HUES64 (cell line): ENCODE measurements around the gene EPC2.
"Not testable (repeated sequence)": the region's sequence is repeated elsewhere in the genome, so short reads cannot be mapped to it uniquely, and the experiment has no call there.

Experiments
- H3K27ac ChIP-seq: 2 replicates; pipeline ENCODE4 v1.7.0; 2013; ENCODE audit warnings: low read depth, low read length, inconsistent platforms
- H3K27me3 ChIP-seq: 2 replicates; pipeline ENCODE4 v1.6.1; 2013; ENCODE audit warnings: mild to moderate bottlenecking, low read length; ENCODE audit not compliant: insufficient read depth
- H3K36me3 ChIP-seq: 2 replicates; pipeline ENCODE4 v1.6.1; 2013; ENCODE audit warnings: mild to moderate bottlenecking, low read length; ENCODE audit not compliant: insufficient read depth
- H3K4me1 ChIP-seq: 2 replicates; pipeline ENCODE4 v1.6.1; 2013; ENCODE audit warnings: mild to moderate bottlenecking, low read length, moderate library complexity; ENCODE audit not compliant: insufficient read depth
- H3K4me3 ChIP-seq: 2 replicates; pipeline ENCODE4 v1.5.1; 2013; ENCODE audit warnings: mild to moderate bottlenecking, low read length, moderate library complexity
- H3K9ac ChIP-seq: 2 replicates; pipeline ENCODE4 v1.6.1; 2013; ENCODE audit warnings: mild to moderate bottlenecking, low read depth, low read length
- H3K9me3 ChIP-seq: 2 replicates; pipeline ENCODE4 v1.6.1; 2013; ENCODE audit warnings: low read depth, low read length; ENCODE audit not compliant: insufficient read depth
- WGBS: fragments of 150-250, 120-280 bp; methylation state at CpG from one replicate; pipeline ENCODE4 v1.1.7; 2013; ENCODE audit warnings: missing lambda C conversion rate; 5-methylcytosine and 5-hydroxymethylcytosine counted together

The EPC2 gene

GRCh38 chr2:148656516-148656915 is 12.0 kb downstream of the EPC2 start:
- H3K27me3 ChIP-seq = no peaks in the 10 kb centered on the region
- H3K9me3 ChIP-seq = no peaks in the 10 kb centered on the region
- no peaks in the 10 kb centered on the region for H3K36me3 ChIP-seq
- H3K9ac ChIP-seq = no peak overlapping the region
- no peak overlapping the region for H3K4me3 ChIP-seq
- H3K27ac ChIP-seq = no peak overlapping the region
- 96% methylated on average over 1 of the region's 1 CpG for WGBS
- H3K4me1 ChIP-seq = peaks cover 41% of the 10 kb centered on the region

- Histone ChIP-seq H3K27ac (no peak overlapping the region), H3K4me1 (peaks cover 20% of the 10 kb centered on the region), H3K9me3 (no peaks in the 10 kb centered on the region), H3K27me3 (no peaks in the 10 kb centered on the region), H3K4me3 (no peak overlapping the region), H3K9ac (no peak overlapping the region), H3K36me3 (no peaks in the 10 kb centered on the region)
- WGBS = 83% methylated on average over 2 of the region's 2 CpGs
Observed at GRCh38 chr2:148658807-148659722, 14.5 kb downstream of the EPC2 start.

DNA sequence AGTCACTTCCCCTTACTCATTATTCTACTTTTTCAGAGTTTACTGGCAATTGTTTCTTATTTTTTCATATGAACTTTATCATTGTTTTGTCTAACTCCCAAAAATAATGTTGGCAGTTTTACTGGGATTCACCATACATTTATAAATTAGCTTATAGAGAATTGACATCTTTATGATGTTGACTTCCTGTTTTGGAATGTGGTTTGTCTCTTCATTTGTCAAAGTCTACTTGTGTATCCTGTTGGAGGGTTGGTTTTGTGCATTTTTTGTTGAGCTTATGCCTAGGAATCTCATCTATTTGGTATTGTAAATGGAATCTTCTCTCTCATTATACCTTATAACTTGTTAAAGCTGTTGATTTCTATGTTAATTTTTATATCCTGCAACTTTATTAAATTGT is 16.4 kb downstream of the EPC2 start:
- H3K27ac ChIP-seq = no peak overlapping the region
- H3K4me1 ChIP-seq = peaks cover 20% of the 10 kb centered on the region
- H3K9ac ChIP-seq = no peak overlapping the region
- H3K9me3 ChIP-seq = no peaks in the 10 kb centered on the region
- no peak overlapping the region for H3K4me3 ChIP-seq
- no peaks in the 10 kb centered on the region for H3K27me3 ChIP-seq
- H3K36me3 ChIP-seq = no peaks in the 10 kb centered on the region

GRCh38 chr2:148662332-148662731 is 17.8 kb downstream of the EPC2 start:
- H3K4me3 ChIP-seq, H3K36me3 ChIP-seq, H3K27me3 ChIP-seq, H3K27ac ChIP-seq, H3K9ac ChIP-seq, H3K9me3 ChIP-seq: not testable (repeated sequence)
- peaks cover 28% of the 10 kb centered on the region for H3K4me1 ChIP-seq
- WGBS = 100% methylated on average over 5 of the region's 8 CpGs

GRCh38 chr2:148664229-148664628 is 19.7 kb downstream of the EPC2 start:
- H3K9ac ChIP-seq = no peak overlapping the region
- H3K4me3 ChIP-seq = no peak overlapping the region
- H3K9me3 ChIP-seq = no peaks in the 10 kb centered on the region
- 88% methylated on average over 7 of the region's 8 CpGs for WGBS
- peaks cover 18% of the 10 kb centered on the region for H3K4me1 ChIP-seq
- H3K27ac ChIP-seq = no peak overlapping the region
- H3K36me3 ChIP-seq = no peaks in the 10 kb centered on the region
- no peaks in the 10 kb centered on the region for H3K27me3 ChIP-seq

GRCh38 chr2:148666555-148666954 is 22.0 kb downstream of the EPC2 start:
- H3K9me3 ChIP-seq = no peaks in the 10 kb centered on the region
- H3K27me3 ChIP-seq = no peaks in the 10 kb centered on the region
- no peak overlapping the region for H3K9ac ChIP-seq
- H3K4me3 ChIP-seq = no peak overlapping the region
- H3K4me1 ChIP-seq = peaks cover 11% of the 10 kb centered on the region
- no peaks in the 10 kb centered on the region for H3K36me3 ChIP-seq
- H3K27ac ChIP-seq = no peak overlapping the region

DNA sequence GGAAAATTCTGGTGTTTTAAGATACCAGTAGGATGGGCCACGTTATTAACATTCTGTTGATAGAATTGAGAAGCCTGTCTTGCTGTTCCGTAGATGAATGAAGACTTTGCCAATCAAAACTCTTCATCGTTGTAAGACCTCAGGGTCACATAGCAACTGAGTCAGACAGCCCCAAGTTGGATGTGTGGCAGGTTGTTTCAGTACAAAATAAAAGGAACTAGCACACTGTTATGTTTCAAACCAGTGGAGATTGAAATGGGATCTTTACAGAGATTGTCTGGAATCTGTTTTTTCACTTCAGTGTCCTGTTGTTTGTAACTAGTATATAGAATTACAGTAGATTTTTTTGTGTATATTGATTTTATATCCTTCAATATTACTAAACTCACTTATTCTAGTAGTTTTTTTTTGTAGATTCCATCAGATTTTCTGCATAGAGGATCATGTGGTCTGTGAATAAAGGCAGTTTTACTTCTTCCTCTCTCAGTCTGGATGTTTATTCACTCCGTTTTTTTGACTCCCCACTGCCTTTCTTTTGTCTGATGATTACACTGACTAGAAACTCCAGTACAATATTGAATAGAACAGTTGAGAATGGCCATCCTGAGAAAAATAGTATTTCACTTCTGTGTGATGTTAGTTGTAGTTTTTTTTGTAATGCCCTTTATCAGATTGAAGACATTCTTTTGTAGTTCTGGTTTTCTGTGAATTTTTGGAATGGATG is 22.7 kb downstream of the EPC2 start:
- H3K27me3 ChIP-seq = no peaks in the 10 kb centered on the region
- H3K36me3 ChIP-seq = no peaks in the 10 kb centered on the region
- H3K4me3 ChIP-seq = no peak overlapping the region
- no peak overlapping the region for H3K27ac ChIP-seq
- H3K9ac ChIP-seq = no peak overlapping the region
- H3K4me1 ChIP-seq = peaks cover 11% of the 10 kb centered on the region
- 79% methylated on average over 4 of the region's 4 CpGs for WGBS
- H3K9me3 ChIP-seq = no peaks in the 10 kb centered on the region

DNA sequence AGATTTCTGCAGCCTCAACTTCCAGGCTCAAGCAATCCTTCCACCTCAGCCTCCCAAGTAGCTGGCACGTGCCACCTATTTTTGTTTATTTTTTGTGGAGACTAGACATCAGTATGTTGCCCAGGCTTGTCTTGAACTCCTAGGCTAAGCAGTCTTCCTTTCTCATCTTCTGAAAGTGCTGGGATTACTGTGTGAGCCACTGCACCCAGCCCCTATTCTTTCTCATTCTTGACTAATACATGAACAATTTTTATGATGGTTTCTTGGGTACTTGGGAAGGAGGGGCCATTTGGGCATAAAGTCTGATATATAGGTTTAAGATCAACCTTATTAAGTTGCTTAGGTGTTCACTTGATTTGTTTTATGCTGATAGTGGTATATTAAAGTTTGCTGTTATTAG is 26.2 kb downstream of the EPC2 start:
- no peaks in the 10 kb centered on the region for H3K27me3 ChIP-seq
- H3K36me3 ChIP-seq = no peaks in the 10 kb centered on the region
- H3K4me3 ChIP-seq = no peak overlapping the region
- no peak overlapping the region for H3K27ac ChIP-seq
- H3K9ac ChIP-seq = no peak overlapping the region
- no peaks in the 10 kb centered on the region for H3K9me3 ChIP-seq
- H3K4me1 ChIP-seq = peaks cover 27% of the 10 kb centered on the region
- WGBS = 88% methylated on average over 1 of the region's 1 CpG

DNA sequence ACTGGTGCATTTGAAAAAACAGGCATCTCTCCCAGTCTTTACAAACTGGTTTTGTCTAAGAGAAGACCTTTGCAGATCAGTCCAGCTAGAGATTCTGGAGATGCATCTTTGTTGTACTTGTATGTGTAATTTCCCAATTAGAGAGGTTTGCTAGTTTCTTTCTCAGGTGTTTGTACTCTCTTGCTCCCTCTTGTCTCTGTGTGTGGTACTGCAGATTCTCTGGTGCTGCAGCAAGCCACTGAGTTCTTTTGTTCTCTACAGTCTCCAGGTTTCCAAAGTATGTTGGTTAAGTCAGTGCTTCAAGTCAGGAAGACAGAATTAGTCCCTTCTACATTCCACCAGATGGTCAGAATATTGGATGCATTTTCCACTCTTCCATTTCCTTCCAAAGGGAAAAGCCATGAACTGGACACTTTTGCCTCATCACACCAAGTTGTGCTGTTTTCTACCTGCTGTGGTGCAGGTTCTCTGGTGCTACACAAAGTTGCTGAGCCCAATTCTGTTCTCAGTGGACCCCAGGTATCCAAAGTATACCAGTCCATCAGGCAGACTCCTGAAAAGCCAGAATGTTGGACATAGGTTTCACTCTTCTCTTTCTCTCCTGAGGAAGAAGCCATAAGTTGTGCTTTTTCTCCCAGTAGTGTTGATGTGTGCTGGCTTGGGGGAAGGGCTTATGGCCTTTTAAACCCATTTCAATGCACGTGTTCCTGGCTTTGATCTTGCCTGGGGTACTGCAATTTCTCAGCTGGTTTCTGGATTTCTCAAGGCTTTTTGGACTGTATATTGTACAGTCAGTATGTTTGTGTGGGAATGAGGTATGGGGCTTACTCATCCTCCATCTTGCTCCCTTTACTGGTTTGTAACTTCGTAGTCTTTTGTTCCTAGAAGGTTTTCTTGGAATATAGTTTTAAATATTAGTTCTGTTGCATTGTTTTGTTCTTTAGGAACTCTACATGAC is 29.8 kb downstream of the EPC2 start:
- Histone ChIP-seq H3K9ac (no peak overlapping the region), H3K9me3 (no peaks in the 10 kb centered on the region)
- WGBS = 14% methylated on average over 1 of the region's 2 CpGs

GRCh38 chr2:148675708-148676107 is 31.2 kb downstream of the EPC2 start:
- WGBS = 83% methylated on average over 3 of the region's 4 CpGs

More for the DNA sequence above, 29.8 kb downstream of the EPC2 start:
- Histone ChIP-seq H3K36me3 (no peaks in the 10 kb centered on the region), H3K4me3 (no peak overlapping the region), H3K27me3 (no peaks in the 10 kb centered on the region), H3K4me1 (peaks cover 24% of the 10 kb centered on the region), H3K27ac (no peak overlapping the region)

More at GRCh38 chr2:148675708-148676107, 31.2 kb downstream of the EPC2 start:
- Histone ChIP-seq H3K27ac (no peak overlapping the region), H3K9ac (no peak overlapping the region), H3K36me3 (no peaks in the 10 kb centered on the region), H3K4me3 (no peak overlapping the region), H3K9me3 (no peaks in the 10 kb centered on the region), H3K4me1 (peaks cover 24% of the 10 kb centered on the region), H3K27me3 (no peaks in the 10 kb centered on the region)
